ENCODE results near the gene FOSL2. TPM values are rescaled to one million over a fixed set of nuclear protein-coding genes. Genes with fewer than 3 reads are reported as not detected.

The FOSL2 gene
- total RNA-seq, 2 donors from 2014 or later = 1.4 to 3.8 TPM

DNA sequence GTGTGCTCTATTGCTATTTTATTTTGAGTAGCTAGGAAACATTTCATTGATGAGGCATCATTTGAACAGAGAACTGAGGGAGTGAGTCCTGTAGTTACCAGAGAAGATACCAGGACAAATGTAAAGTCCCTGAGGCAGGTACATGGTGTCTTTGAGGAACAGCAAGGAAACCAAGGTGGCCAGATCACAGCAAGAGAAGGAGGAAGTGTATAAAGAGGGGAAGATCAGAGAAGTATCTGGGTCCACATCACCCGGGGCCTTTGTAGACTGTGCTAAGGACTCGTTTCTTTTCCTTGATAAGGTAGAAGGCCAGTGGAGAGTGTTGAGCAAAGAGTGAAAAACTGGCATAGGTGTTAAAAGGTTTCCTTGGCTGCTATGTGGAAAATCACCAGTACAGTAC, 68.4 kb downstream of the FOSL2 start:
- H3K27me3 ChIP-seq (ENCODE audit: control insufficient read depth, insufficient read depth, low read length, poor library complexity, severe bottlenecking) = no peaks in the 10 kb centered on the region
- no peaks in the 10 kb centered on the region for H3K36me3 Mint-ChIP-seq (ENCODE audit: low read depth)
- 87 to 90% methylated on average over 2 of the region's 2 CpGs for WGBS, 2 experiments (ENCODE audit: insufficient coverage in 1 of 2, insufficient read length in 1 of 2)
- no peak overlapping the region for H3K4me3 Mint-ChIP-seq
- H3K9me3 Mint-ChIP-seq = peaks cover 11% of the 10 kb centered on the region
- no peak overlapping the region for H3K27ac Mint-ChIP-seq
- H3K36me3 ChIP-seq (ENCODE audit: control insufficient read depth, insufficient read depth, low read length) = no peaks in the 10 kb centered on the region
- no peaks in the 10 kb centered on the region for H3K27me3 Mint-ChIP-seq (ENCODE audit: insufficient read depth)
- DNase-seq = no peak
- no peaks in the 10 kb centered on the region for H3K4me1 Mint-ChIP-seq
- no peak for TF ChIP-seq CTCF (conservative IDR thresholded peaks at IDR 0.05)
- no peak overlapping the region for H3K4me3 ChIP-seq (ENCODE audit: low read length)
- no peaks in the 10 kb centered on the region for H3K4me1 ChIP-seq (ENCODE audit: control insufficient read depth, insufficient read depth, low read length)
- no peak overlapping the region for H3K9ac ChIP-seq (ENCODE audit: extremely low read depth, low read length, poor library complexity, severe bottlenecking)
- no peak overlapping the region for H3K27ac ChIP-seq (ENCODE audit: low read depth, low read length)
- peaks cover 9% of the 10 kb centered on the region for H3K9me3 ChIP-seq (ENCODE audit: control insufficient read depth, low read length)

DNA sequence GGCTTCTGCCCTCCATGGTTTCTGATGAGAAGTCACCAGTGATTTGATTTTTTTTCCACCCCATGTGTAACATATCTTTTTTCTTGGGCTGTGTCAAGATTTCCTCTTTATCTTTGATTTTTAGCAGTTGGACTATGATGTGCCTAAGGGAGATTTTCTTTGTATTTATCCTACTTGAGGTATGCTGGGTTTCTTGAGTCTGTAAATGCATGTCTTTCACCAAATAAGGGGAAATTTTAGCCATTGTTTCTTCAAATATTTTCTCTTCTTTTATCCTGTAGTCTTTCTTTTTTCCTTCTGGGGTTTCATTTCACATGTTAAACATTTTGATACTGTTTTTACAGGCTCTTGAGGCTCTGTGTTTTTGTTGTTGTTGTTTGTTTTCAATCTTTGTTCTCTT, 69.5 kb downstream of the FOSL2 start:
- Mint-ChIP-seq H3K27ac (no peak overlapping the region), H3K4me1 (no peaks in the 10 kb centered on the region), H3K4me3 (no peak overlapping the region), H3K36me3 (ENCODE audit: low read depth) (no peaks in the 10 kb centered on the region), H3K27me3 (ENCODE audit: insufficient read depth) (no peaks in the 10 kb centered on the region), H3K9me3 (peaks cover 11% of the 10 kb centered on the region)
- H3K36me3 ChIP-seq (ENCODE audit: control insufficient read depth, insufficient read depth, low read length) = no peaks in the 10 kb centered on the region
- no peak for DNase-seq
- H3K4me1 ChIP-seq (ENCODE audit: control insufficient read depth, insufficient read depth, low read length) = no peaks in the 10 kb centered on the region
- H3K9ac ChIP-seq (ENCODE audit: extremely low read depth, low read length, poor library complexity, severe bottlenecking) = no peak overlapping the region
- H3K9me3 ChIP-seq (ENCODE audit: control insufficient read depth, low read length) = peaks cover 9% of the 10 kb centered on the region
- H3K27ac ChIP-seq (ENCODE audit: low read depth, low read length) = no peak overlapping the region
- TF ChIP-seq CTCF (conservative IDR thresholded peaks at IDR 0.05) = no peak
- H3K4me3 ChIP-seq (ENCODE audit: low read length) = no peak overlapping the region
- no peaks in the 10 kb centered on the region for H3K27me3 ChIP-seq (ENCODE audit: control insufficient read depth, insufficient read depth, low read length, poor library complexity, severe bottlenecking)

DNA sequence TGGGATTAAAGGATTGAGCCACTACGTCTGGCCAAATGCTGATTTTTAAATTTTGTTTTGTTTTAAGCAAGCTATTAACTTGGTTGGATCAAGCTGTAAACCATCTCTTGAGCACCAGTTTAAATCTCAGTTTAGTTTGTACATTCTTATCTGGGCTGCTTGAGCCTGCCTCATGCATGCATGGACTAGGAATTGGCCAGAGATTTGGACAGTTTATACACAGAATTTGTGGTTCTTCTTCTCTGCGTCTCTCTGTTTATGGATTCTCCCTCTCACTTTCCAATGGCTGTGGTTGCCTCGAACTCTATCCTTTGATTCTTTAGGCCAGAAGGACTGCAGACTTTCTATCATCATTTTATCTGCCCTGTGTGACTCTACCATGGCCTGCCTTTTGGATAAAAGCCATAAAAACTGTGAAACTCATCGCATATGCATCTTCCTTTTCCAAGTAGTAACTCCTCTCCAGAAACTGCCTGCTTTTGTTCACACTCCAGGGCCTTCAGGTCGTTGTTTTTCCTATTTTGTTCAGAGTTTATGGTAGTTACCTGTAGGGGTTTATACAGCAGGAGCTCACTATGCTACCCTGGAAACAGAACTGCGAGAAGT, 70.7 kb downstream of the FOSL2 start:
- H3K4me3 Mint-ChIP-seq = no peak overlapping the region
- Histone ChIP-seq H3K9me3 (ENCODE audit: control insufficient read depth, low read length) (peaks cover 9% of the 10 kb centered on the region), H3K4me3 (ENCODE audit: low read length) (no peak overlapping the region), H3K36me3 (ENCODE audit: control insufficient read depth, insufficient read depth, low read length) (no peaks in the 10 kb centered on the region), H3K27me3 (ENCODE audit: control insufficient read depth, insufficient read depth, low read length, poor library complexity, severe bottlenecking) (no peaks in the 10 kb centered on the region), H3K27ac (ENCODE audit: low read depth, low read length) (no peak overlapping the region), H3K9ac (ENCODE audit: extremely low read depth, low read length, poor library complexity, severe bottlenecking) (no peak overlapping the region), H3K4me1 (ENCODE audit: control insufficient read depth, insufficient read depth, low read length) (no peaks in the 10 kb centered on the region)
- no peak for TF ChIP-seq CTCF (conservative IDR thresholded peaks at IDR 0.05)
- no peak overlapping the region for H3K27ac Mint-ChIP-seq
- no peaks in the 10 kb centered on the region for H3K4me1 Mint-ChIP-seq
- peaks cover 11% of the 10 kb centered on the region for H3K9me3 Mint-ChIP-seq
- H3K36me3 Mint-ChIP-seq (ENCODE audit: low read depth) = no peaks in the 10 kb centered on the region
- 75 to 90% methylated on average over 4 to 6 of the region's 6 CpGs for WGBS, 2 experiments (ENCODE audit: insufficient coverage in 1 of 2, insufficient read length in 1 of 2)
- no peak for DNase-seq
- H3K27me3 Mint-ChIP-seq (ENCODE audit: insufficient read depth) = no peaks in the 10 kb centered on the region

All from endodermal cell (in vitro differentiated cells).